ENCODE measurements around the gene SPO11. TPM values are rescaled to one million over a fixed set of nuclear protein-coding genes. Genes with fewer than 3 reads are reported as not detected.

SPO11 gene
- total RNA-seq, 1 donor from 2014 or later = not detected

DNA sequence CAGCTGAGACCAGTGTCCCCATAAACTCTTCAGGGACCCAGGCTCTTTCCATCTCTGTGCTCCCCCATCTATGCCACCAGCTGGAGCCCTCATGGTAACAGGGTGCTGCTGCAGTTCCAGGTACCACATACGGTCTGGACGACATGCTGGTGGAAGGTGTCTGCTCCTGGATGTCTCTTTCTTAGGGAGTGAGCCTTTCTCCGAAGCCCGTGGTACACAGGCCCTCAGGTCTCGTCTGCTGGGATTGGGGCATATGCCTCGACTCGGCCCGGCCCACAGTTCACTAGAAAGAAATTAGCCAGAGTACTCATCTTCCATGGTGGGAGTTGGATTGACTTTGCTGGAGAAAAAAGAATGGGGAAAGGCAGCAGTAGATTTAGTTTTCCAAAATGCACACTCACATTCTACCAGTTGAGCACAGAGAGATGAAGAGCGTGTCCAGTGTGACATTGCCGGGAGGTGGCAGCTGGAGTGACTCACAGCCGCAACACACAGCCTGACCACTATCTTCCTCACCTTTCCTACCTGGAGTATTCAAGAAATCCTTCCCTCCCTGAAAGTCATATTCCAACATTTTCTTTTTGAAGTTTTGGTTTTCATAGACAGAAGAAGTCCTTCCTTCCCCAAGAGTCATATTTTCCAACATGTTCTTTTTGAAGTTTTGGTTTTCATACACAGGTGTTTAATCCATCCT, 18.6 kb upstream of the SPO11 start:
- DNase-seq = no peak

DNA sequence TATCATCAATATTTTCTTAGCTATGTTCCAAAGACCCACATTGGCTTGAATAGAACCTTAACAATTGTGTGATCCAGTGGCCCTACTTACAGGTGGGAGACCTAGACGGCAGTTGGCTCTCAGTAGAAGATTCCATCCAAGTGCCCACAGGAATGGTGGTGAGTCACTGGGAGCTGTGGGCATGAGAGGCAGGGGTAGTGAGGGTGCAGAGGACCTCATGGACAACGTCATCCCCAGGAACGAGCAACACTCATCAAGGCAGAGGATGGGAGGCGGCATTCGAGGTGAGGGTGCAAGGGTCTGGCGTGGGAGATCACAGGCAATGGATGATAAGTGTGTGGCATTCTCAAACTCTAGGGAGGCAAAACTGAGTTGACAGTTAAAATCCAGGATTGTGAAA, 17.5 kb upstream of the SPO11 start:
- no peak for DNase-seq

DNA sequence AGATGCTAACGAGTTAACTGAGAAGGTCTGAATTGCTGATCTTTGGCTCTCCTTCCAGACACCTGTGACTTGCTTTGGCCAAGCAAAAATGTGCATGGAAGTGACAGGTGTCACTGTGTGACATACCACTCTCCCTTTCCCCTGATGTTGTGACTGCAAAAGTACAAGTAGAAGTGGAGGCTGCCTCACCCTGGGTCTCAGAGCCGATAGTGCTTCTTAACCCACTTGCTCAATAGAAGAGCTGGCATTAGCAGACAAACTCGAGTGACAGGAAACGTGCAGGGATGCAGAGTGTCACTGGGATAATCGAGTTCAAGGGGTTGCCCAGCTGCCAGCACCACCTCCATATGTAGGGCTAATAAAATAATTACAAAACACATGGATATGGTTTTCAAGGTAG, 16.4 kb upstream of the SPO11 start:
- DNase-seq = no peak

DNA sequence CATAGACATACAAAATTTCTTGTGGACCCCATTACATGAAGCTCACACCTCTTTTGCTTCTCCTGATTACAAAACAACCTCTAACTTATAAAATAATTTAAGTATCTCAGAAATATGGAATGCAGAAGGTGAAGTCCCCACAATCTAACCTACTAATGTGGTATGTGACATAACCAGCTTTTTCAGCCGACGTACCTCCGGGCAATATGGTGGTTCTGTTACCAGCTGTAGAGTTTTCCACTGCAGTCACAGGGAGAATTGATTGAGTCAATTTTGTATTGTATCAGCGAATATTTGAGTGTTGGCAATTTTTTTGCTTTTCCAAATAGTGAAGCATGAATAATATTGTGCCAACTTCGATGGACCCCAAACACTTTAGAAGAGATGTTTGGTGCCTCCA, 15.7 kb upstream of the SPO11 start:
- no peak for DNase-seq

DNA sequence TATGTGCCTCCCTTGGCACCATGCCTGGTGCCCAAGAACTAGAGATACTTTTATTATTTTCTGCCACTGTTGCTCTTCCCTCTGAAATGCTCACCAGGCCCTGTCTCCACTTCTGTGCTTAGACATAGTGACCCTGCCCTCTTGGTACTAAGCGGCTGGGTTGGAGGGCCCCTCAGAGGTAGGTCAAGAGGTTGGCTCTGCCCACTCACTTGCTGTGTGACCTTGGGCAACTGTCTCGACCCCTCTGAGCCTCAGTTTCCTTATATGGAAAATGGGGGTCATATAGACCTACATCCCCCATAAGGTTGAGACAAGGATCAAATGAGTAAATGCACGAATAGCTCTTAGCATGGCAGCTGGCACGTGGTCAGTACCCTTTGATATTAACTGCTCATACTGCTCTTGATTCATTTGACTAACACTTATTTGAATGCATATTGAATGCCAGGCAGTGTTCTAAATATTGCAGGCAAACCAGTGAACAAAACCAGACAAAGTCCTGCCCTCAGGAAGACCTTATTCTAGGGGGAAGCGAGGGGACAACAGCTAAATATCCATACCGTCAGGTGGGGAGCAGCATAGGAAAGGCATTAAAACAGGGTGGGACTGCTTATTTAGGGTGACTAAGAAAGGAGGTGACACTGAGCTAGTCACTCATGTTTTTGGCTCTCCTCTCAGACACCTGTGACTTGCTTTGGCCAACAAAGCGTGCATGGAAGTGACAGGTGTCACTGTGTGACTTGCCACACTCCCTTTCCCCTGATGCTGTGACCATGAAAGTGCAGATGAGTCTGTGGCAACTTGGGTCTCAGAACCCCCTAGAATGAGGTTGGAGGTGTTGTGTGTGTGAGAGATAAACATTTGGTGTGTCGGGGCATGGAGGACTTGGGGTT, 14.3 kb upstream of the SPO11 start:
- no peak for DNase-seq

DNA sequence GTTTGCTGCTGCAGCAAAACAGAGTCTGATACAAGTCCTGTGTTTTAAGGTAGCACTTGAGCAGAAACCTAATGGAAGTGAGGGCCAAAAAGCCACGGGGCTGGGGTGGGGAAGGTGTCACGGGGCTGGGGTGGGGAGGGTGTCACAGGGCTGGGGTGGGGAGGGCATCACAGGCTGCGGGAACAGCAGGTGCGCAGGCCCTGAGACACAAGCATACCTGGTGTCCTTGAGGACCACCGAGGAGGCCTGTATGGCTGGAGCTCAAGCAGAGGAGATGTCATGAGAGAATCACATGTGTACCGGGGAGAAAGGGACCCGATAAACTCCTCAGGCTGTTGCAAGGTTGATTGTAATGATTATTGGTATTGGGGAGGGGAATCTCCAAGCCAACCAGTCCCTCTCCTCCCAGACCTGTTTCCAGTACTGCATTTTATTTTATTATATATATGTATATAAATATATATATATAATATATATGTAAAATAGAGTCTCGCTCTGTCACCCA, 13.6 kb upstream of the SPO11 start:
- no peak for DNase-seq

DNA sequence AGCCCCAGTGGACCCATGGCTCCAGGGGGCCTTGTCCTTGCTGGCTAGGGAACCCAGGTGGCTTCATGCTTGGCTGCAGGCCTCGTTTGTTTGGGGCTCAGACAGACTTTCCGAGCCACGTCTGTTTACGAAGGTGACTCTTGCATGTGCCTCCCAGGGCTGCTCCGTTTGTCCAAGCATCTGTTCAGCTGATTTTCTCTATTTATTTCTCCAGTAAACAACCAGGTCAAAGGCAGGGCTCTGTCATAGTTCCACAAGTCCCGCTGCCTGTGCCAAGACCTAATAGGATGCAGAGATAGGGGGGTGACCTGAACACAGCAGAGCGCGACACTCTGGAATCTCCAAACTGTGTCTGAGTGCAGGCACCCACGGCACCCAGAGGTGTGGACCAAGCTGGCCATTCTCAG, 12.8 kb upstream of the SPO11 start:
- no peak for DNase-seq

DNA sequence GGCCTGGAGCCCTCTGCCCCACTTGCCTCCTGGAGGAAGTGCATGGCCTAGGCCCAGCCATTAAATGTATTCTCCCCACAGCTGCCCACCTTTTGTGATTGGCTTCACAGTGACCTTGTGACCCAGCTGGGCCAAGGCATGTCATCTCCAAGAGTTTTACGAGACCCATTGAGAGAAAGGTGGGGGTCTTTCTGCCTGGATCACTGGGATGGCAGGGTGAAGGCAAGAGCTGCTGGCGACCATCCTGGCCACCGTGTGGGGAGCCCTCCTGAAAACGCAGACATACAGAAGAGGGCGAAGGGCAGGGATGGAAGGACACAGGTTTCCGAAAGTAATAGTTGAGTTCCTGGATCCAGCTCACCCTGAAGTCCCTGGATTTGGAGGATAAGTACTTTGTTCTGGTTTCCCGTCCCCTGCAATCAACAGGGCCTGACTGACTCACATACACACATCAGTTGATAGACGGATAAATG, 12.3 kb upstream of the SPO11 start:
- DNase-seq = no peak

DNA sequence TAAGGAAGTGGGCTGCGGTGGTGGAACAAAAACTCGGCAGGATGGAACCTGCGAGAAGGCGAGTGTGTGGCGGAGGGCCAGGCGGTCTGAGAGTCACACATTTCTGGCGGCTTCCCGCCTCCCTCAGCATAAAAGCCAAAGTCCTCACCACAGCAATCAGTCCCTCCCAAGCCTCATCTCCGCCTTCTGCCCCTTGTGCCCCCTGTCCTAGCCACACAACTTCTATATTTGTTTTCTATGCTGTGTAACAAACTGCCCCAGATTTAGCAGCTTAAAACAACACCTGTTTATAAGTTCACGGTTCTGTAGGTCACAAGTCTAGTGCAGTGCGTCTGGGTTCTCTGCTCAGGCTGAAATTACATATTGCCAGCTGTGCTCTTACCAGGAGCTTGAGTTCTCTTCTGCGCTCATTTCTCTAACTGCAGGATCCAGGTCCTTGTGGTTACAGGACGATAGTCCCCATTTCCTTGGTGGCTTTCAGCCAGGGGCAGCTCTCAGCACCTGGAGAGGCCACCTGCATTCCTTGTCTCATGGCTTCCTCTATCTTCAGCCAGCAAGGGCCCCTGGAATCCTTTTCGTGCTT, 11.7 kb upstream of the SPO11 start:
- DNase-seq = no peak

DNA sequence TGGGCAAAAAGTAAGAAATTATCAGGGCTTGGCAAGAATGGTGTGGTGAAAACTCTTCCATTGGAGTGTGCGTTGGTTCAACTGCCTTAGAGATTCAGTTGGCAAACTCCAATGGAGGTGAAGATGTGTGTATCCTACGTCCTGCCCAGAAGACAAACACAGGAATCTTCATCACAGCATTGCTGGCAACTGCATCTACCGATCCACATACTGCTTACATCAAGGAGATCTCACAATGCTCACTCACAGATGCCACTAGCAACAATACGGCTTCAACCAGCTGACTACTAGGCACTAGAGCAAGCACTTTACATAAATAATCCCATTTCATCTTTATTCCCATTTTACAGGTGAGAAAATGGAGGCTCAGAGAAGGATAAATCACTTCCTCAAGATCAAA, 10.0 kb upstream of the SPO11 start:
- no peak for DNase-seq

DNA sequence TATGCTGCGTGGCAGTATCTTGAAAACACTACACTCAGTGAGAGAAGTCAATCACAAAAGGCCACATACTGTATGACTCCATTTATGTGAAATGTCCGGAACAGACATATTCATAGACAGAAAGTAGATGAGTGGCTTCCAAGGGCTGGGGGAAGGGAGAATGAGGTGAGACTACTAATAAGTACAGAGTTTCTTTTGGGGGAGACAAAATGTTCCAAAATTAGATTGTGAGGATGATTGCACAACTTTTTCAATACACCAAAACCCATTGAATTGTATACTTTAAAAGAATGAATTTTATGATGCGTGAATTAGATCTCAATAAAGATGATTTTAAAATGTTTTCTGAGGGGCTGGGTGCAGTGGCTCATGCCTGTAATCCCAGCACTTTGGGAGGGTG, 9.2 kb upstream of the SPO11 start:
- DNase-seq = no peak

DNA sequence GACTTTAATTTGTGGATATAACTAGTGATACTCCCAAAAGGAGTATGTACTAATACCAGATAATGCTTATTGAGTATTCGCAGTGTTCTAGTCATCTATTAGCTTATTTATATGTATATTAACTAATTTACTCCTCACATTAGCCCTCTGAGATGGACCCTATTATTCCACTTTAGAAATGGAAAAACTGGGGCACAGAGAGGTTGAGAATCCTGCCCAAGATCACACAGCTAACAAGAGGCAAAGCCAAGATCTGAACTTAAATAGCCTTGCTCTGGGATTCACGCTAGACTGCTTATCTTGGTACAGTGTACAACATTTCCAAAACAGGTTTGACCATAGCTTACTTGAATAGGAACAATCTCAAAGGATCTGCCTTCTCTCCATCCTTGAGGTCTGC, 8.5 kb upstream of the SPO11 start:
- no peak for DNase-seq

DNA sequence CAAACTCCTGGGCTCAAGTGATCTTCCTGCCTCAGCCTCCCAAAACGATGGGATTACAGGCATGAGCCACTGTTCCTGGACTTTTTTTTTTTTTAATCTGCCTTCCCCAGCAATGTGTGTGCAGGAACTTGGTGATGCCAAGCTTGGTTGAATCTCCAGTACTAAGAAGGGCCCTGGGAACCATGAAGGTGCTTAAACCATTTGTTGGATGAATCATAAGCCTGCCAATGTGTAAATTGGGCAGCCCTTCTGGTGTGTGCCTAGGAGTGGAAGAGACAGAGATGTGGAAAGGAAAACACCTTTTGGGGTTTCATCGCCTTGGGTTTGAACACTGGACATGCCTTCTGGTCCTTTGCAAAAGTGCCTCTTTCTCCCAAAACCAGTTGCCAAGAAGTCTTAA, 7.1 kb upstream of the SPO11 start:
- DNase-seq = no peak

DNA sequence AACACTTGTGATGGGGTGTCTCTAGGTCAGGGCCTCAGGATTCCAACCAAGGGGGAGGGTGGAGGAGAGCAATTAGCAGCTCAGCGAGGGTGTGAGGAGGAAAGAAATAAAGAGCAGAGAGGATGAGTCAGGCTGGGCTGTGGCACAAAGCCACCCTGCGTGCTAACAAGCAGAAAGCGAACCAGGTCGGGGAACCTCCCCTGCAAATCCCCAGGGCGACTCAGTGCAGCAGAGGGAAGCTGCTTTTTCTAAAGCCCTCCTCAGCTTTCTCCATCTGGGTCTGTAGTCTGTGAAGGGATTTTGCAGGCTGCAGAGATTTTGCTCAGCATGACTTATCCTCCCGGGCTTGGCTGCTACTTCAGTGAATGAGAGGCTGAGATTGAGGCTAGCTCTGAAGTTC, 6.6 kb upstream of the SPO11 start:
- no peak for DNase-seq

DNA sequence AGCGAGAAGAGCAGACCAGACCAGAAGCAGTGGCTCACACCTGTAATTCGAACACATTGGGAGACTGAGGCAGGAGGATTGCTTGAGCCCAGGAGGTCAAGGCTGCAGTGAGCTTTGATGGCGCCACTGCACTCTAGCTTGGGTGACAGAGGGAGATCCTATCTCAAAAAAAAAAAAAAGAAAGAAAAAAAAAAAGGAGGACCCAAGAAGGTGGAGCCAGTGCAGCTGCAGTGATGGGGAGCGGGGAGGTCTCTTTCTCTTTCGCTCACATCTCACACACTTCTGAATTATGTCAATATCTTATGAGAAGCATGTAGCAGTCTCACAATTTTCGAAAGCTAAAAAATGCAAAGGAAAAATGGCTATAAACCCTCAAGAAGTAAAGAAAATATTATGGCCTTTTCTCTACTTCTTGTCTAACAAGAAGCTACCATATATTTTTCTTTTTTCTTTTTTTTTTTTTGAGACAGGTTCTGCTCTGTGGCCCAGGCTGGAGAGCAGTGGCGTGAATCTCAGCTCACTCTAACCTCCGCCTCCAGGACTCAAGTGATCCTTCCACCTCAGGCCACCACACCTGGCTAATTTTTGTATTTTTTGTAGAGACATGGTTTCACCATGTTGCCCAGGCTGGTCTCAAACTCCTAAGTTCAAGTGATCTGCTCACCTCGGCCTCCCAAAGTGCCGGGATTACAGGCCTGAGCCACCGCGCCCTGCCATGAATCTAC, 3.8 kb upstream of the SPO11 start:
- DNase-seq = no peak

DNA sequence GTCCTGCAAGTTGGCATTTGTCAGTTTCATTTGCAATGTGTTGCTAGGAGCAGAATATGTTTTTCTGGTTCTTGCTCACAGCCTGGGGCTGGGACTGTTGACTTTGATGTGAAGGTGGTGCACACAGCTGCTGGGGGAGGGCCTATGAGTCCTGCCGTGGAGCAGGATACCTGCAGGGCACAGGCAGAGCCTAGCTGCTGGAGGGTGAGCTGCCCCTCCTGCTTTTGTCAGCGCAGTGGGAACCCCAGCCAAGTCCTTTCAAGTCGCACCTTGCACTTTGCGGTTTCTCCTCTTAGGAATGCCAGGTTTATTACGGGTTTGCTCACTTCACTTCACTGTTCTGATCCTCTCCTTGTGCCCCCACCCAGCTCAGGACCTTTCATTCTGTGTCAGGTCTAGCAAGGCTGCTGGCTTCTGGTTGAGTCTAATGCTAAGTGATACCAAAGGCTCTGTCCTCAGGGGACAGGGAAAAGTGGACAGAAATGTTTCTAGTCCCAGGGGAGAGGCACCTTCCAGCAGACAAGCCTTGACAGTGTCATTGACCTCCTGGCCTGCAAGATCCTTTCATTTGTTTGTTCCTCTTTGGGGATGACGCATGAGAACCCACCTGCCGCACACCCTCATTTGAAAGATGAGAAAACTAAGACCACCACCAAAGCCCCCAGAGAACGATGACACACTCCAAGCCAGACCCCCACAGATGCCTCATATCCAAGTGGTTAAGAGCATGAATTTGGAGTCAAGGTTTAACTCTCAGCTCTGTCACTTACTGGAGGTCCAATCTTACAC, 2.7 kb upstream of the SPO11 start:
- no peak for DNase-seq

DNA sequence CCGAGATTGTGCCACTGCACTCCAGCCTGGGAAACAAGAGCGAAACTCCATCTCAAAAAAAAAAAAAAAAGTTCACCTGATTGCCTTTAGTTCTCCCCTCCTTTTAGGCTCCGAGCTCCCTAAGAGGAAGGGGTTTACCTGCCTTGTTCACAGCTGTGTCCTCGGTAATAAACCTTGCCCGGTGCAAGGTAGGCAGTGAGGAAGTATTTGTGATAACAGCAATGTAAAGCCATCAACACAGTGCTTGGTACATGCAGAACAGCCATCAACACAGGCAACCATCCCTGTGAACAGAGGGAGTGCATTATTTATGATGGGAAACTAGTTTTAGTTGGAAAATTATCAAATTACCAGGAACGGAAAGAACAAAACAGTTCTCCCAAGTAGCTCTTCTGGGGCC, 1.8 kb upstream of the SPO11 start:
- no peak for DNase-seq

DNA sequence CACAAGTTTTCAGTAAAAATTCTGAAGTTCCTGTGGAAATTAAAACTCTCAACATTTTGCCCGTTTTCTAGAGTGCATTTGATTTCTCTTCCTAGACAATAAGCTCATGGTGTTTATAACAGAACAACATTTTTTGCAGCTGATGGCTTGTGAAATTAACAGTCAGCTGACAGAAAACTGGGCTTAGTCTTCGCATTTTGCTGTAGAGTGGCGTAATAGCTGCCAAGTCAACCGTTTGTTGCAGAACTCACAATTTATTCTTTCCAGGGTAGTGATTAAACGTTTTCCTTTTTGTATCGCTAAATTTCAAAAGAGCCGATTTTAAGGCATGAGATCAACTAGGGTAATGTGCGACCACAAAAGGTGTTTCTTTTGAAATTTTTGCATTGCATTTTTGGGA, 1.4 kb downstream of the SPO11 start:
- no peak for DNase-seq

DNA sequence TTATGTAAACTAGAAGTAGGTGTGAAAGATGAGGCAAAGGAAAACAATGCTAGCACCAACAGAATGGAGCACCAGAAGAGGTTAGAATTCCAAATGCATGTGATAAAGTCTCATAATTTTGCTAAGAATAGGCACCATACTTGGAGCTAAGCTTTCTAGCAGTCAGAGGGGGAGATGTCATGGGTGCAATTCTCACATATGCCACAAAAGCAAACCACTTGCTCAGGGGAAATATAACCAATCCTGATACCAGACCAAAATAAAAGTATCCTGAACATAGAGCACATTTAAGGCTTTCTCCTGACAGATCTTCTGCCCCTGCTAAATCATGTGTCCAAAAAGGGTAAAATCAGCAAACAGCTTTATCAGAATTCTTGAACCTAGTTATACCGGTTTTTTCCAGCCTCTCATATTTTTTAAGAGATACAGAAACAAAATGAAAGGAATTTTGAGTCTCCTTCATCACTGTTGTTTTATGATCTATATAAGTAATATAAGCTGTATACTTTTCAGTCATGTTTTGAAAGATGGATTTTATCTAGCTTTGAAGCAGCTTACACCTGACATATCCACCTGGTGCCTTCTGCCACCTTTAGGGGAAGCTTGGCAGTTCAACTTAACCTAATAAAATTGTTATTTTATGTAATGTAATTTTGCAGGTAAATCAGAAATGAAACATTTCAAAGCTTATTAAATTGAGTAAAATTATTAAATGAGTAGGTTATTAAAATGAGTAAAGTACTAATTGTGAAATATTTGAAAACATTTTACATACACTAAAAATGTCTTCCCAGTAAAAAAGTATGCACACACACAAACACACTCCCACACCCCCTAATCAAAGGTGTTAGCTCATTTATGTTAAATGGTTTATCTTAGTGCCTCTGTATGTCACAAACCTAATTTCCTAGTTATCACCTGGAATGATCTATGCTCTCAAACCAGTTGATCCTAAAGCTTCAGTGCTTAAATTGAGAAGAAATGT, 2.8 kb downstream of the SPO11 start:
- no peak for DNase-seq

DNA sequence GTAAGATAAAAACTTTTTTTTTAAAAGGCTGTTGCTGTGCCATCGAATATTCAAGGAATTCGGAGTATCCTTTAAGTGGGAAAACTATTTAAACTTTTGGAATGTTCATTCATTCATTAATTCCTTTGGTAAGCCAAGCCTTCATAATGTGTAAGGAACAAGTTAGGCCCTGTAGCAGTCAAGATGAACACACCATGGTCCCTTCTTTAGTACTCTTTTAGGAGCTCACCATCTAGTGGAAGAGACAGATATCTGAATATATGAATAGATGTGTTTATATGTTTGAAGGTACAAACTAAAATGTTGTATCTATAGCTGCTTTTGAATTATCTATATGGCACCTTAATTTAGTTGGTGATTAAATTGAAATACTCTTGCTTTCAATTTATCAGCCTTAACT, 5.8 kb downstream of the SPO11 start:
- DNase-seq = no peak

DNA sequence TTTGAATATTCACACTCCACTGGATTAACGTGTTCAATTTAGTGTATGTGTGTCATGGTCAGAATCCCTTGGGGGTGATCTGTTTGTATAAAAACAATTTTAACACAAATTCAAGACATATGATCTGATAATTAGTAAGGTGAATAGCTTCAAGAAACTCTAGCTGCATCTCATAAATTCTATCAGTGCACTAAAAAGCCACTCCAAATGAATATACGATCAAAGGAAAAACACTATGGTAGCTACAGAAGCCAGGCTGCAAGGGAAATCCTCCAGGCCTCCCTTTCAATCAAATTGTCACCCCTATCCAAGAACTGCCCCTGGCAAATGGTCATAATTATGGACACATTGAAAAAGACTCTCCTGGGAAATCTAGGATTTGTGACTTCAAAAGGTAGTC, 12.1 kb downstream of the SPO11 start:
- DNase-seq = no peak

All from dermis blood vessel endothelial cell (primary cell).